OCI-LY1 (cell line): Measurements from ENCODE around the gene DTL.

Experiments used
- EZH2 ChIP-seq: fragments of 200-600 bp; sonication (generic), shearing (Covaris generic); IDR thresholded peaks from 2 replicates; pipeline ENCODE4 v1.8.0; 2017; ENCODE audit warnings: borderline replicate concordance, mixed run types, mild to moderate bottlenecking, antibody characterized with exemption, low read length, moderate library complexity, mixed read lengths
- TF ChIP-seq, protein P1 (sequence below): fragments of 200-600 bp; sonication (generic), shearing (Covaris generic); IDR thresholded peaks from 2 replicates; pipeline ENCODE4 v1.5.1; 2017; ENCODE audit warnings: mild to moderate bottlenecking, antibody characterized with exemption, low read length, moderate library complexity, mixed read lengths

DNA sequence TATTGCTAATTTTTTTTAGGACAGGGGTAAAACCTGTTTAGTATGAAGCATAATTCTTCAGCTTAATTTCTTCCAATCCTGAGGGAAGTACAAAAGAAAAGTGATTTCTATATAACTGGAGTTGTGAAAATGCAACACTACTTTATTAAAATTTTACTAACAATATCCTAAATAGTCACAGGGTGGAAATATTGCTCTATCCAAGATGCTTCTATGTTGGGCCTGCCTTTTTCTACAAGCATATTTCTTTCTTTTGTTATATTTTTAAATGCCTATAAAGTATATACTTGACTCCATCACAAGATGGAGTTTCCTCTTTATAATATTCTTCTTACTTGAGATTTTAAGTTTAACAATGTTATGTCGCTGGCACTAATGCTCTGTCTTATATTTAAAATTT lies 37.9 kb downstream of the DTL start:
- TF ChIP-seq, protein P1, sequence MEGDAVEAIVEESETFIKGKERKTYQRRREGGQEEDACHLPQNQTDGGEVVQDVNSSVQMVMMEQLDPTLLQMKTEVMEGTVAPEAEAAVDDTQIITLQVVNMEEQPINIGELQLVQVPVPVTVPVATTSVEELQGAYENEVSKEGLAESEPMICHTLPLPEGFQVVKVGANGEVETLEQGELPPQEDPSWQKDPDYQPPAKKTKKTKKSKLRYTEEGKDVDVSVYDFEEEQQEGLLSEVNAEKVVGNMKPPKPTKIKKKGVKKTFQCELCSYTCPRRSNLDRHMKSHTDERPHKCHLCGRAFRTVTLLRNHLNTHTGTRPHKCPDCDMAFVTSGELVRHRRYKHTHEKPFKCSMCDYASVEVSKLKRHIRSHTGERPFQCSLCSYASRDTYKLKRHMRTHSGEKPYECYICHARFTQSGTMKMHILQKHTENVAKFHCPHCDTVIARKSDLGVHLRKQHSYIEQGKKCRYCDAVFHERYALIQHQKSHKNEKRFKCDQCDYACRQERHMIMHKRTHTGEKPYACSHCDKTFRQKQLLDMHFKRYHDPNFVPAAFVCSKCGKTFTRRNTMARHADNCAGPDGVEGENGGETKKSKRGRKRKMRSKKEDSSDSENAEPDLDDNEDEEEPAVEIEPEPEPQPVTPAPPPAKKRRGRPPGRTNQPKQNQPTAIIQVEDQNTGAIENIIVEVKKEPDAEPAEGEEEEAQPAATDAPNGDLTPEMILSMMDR, result no peak
- TF ChIP-seq EZH2, result no peak
